A549 (cell line): ENCODE results near the gene TP53BP1. TPM values are rescaled to one million over a fixed set of nuclear protein-coding genes. Genes with fewer than 3 reads are reported as not detected.

Experiments used
- ATAC-seq, 2 experiments: fragments of 200-7000 bp in 1 of 2; fragments of >200 bp in 1 of 2; cut with Nextera tagmentation in 1 of 2; cut with Tn5 transposase in 1 of 2; 3 replicates each; pipeline versions ENCODE4 v1.8.0 to v1.9.1; 2018 to 2020; ENCODE audit warnings: mild to moderate bottlenecking in 1 of 2, moderate library complexity in 1 of 2
- CTCF ChIA-PET: fragments of 300-600 bp; sonication (Branson Sonifier 250); formaldehyde crosslinking; extraction: SDS; loops from one replicate; lab custom pipeline; 2021; ENCODE audit warnings: antibody characterized with exemption, inconsistent platforms; lab: Yijun Ruan, JAX
- POLR2A ChIA-PET: fragments of 350-600 bp; formaldehyde crosslinking; extraction: SDS; loops from one replicate; lab custom pipeline; 2021; ENCODE audit warnings: antibody characterized with exemption, inconsistent platforms; lab: Yijun Ruan, JAX
- DNase-seq, 2 experiments: peaks; one replicate each; pipeline versions ENCODE4 v3.0.0 to v3.0.0-alpha.2; 2011 to 2016; ENCODE audit warnings: low read depth in 1 of 2, low spot score in 1 of 2
- FAIRE-seq: peaks from 2 replicates; lab custom pipeline; 2011; peaks lifted over from hg19 to GRCh38; lab: Jason Lieb, UNC
- H3K27ac ChIP-seq, 2 experiments: fragments of >200 bp; sonication (Bioruptor Twin); formaldehyde crosslinking; 3 replicates each; pipeline ENCODE4 v1.5.1; 2016 to 2017
- H3K4me1 ChIP-seq: fragments of >200 bp; sonication (Bioruptor Twin); formaldehyde crosslinking; 3 replicates; pipeline ENCODE4 v1.6.1; 2016
- H3K4me2 ChIP-seq: fragments of >200 bp; sonication (Bioruptor Twin); formaldehyde crosslinking; 3 replicates; pipeline ENCODE4 v1.6.1; 2016
- H3K4me3 ChIP-seq: fragments of >200 bp; sonication (Bioruptor Twin); formaldehyde crosslinking; 3 replicates; pipeline ENCODE4 v1.5.1; 2016
- H3K9me3 ChIP-seq: fragments of >200 bp; sonication (Bioruptor Twin); formaldehyde crosslinking; 3 replicates; pipeline ENCODE4 v1.6.1; 2016
- BHLHE40 ChIP-seq: IDR thresholded peaks from 2 replicates; pipeline ENCODE4 v1.6.1; 2012; ENCODE audit warnings: low read depth, low read length, inconsistent platforms
- CBX2 ChIP-seq: fragments of 200-600 bp; sonication (generic); IDR thresholded peaks from 2 replicates; pipeline ENCODE4 v1.6.1; 2016; ENCODE audit warnings: low read depth, mild to moderate bottlenecking, borderline replicate concordance
- CEBPB ChIP-seq, 2 experiments: fragments of >200 bp in 1 of 2; sonication (Bioruptor Twin) in 1 of 2; formaldehyde crosslinking in 1 of 2; IDR thresholded peaks; 2 replicates each; pipeline ENCODE4 v1.6.1; 2012 to 2016
- CTCF ChIP-seq: fragments of >200 bp; sonication (Bioruptor Twin); formaldehyde crosslinking; IDR thresholded peaks from 3 replicates; pipeline ENCODE4 v1.5.1; 2016
- EHMT2 ChIP-seq: fragments of 200-600 bp; sonication (generic); IDR thresholded peaks from 2 replicates; pipeline ENCODE4 v1.6.1; 2016; ENCODE audit warnings: antibody characterized with exemption, low read depth, mild to moderate bottlenecking, moderate library complexity
- ELK1 ChIP-seq: fragments of 150-350 bp; IDR thresholded peaks from 2 replicates; pipeline ENCODE4 v1.6.1; 2014; ENCODE audit warnings: low read depth, mild to moderate bottlenecking, low read length
- EP300 ChIP-seq, 2 experiments: fragments of >200 bp; sonication (Bioruptor Twin); formaldehyde crosslinking; IDR thresholded peaks; 2 replicates in 1 of 2; 3 replicates in 1 of 2; pipeline ENCODE4 v1.6.1; 2016 to 2017
- GATA3 ChIP-seq: IDR thresholded peaks from 2 replicates; pipeline ENCODE4 v1.6.1; 2012; ENCODE audit warnings: borderline replicate concordance
- HDAC2 ChIP-seq: fragments of 200-600 bp; sonication (generic); IDR thresholded peaks from 2 replicates; pipeline ENCODE4 v1.6.1; 2016
- HEYL ChIP-seq: fragments of 250-450 bp; sonication (Bioruptor Pico); IDR thresholded peaks from 2 replicates; pipeline ENCODE4 v1.8.0; 2021; ENCODE audit warnings: mild to moderate bottlenecking, moderate library complexity
- HOXA7 ChIP-seq: fragments of 250-450 bp; sonication (Bioruptor Pico); IDR thresholded peaks from 2 replicates; pipeline ENCODE4 v1.5.0; 2020; ENCODE audit warnings: mild to moderate bottlenecking, moderate library complexity
- HOXB5 ChIP-seq: fragments of 250-450 bp; sonication (Bioruptor Pico); IDR thresholded peaks from 2 replicates; pipeline ENCODE4 v1.5.0; 2020; ENCODE audit warnings: mild to moderate bottlenecking, moderate library complexity
- JUN ChIP-seq, 2 experiments: fragments of >200 bp; sonication (Bioruptor Twin); formaldehyde crosslinking; IDR thresholded peaks; 2 replicates in 1 of 2; 3 replicates in 1 of 2; pipeline ENCODE4 v1.6.1; 2016 to 2017
- JUNB ChIP-seq: fragments of >200 bp; sonication (Bioruptor Twin); formaldehyde crosslinking; IDR thresholded peaks from 2 replicates; pipeline ENCODE4 v1.6.1; 2016
- MYC ChIP-seq: IDR thresholded peaks from 2 replicates; pipeline ENCODE4 v1.6.1; 2012; ENCODE audit warnings: mild to moderate bottlenecking, inconsistent platforms, low read length, improper control_type of control experiment, borderline replicate concordance
- NPAS2 ChIP-seq: fragments of 250-450 bp; sonication (Bioruptor Pico); IDR thresholded peaks from 2 replicates; pipeline ENCODE4 v1.8.0; 2022; ENCODE audit warnings: mild to moderate bottlenecking, moderate library complexity, borderline replicate concordance
- PHF8 ChIP-seq: fragments of 200-600 bp; sonication (generic); IDR thresholded peaks from 2 replicates; pipeline ENCODE4 v1.6.1; 2016; ENCODE audit warnings: low read depth, mild to moderate bottlenecking, antibody characterized with exemption, moderate library complexity, borderline replicate concordance
- RAD21 ChIP-seq, 2 experiments: fragments of >200 bp in 1 of 2; sonication (Bioruptor Twin) in 1 of 2; formaldehyde crosslinking in 1 of 2; IDR thresholded peaks in 1 of 2; conservative IDR thresholded peaks in 1 of 2; 2 replicates in 1 of 2; 3 replicates in 1 of 2; pipeline ENCODE4 v1.6.1; 2012 to 2018; ENCODE audit warnings: inconsistent platforms in 1 of 2
- RARB ChIP-seq: fragments of 250-450 bp; sonication (Bioruptor Pico); IDR thresholded peaks from 2 replicates; pipeline ENCODE4 v1.8.0; 2021; ENCODE audit warnings: mild to moderate bottlenecking, moderate library complexity
- RFX5 ChIP-seq: fragments of 450-650 bp; IDR thresholded peaks from 2 replicates; pipeline ENCODE4 v1.7.1; 2014; ENCODE audit warnings: antibody characterized with exemption, mild to moderate bottlenecking, moderate library complexity
- RNF2 ChIP-seq: fragments of 200-600 bp; sonication (generic); IDR thresholded peaks from 2 replicates; pipeline ENCODE4 v1.6.1; 2016; ENCODE audit warnings: low read depth, mild to moderate bottlenecking, antibody characterized with exemption, moderate library complexity, borderline replicate concordance
- TP53 ChIP-seq: fragments of 250-450 bp; sonication (Bioruptor Pico); IDR thresholded peaks from 2 replicates; pipeline ENCODE4 v1.5.0; 2021; ENCODE audit warnings: mild to moderate bottlenecking, moderate library complexity
- ZSCAN20 ChIP-seq: fragments of 250-450 bp; sonication (Bioruptor Pico); IDR thresholded peaks from 2 replicates; pipeline ENCODE4 v1.8.0; 2022; ENCODE audit warnings: mild to moderate bottlenecking, moderate library complexity
- whole genome bisulfite sequencing: methylation state at CpG from one replicate; pipeline ENCODE4 v1.1.6; 2017; ENCODE audit errors: missing lambda C conversion rate; 5-methylcytosine and 5-hydroxymethylcytosine counted together
- polyA plus RNA-seq, 4 experiments: library from polyadenylated mRNA; depleted of rRNA in 3 of 4; stranded (reverse); fragments of >200 nt; fragmentation: RNase III in 1 of 4; extraction: RNeasy Plus Mini Kit Qiagen cat#74134 plus additional on column Dnase treatment in 1 of 4; gene quantifications; 2 replicates in 3 of 4; 3 replicates in 1 of 4; pipeline ENCODE4 v1.2.3, GENCODE V29; 2011 to 2017
- TF ChIP-seq, protein P1 (sequence below): fragments of 450-650 bp; IDR thresholded peaks from 2 replicates; pipeline ENCODE4 v1.6.1; 2014; ENCODE audit warnings: antibody characterized with exemption
- TF ChIP-seq, protein P2 (sequence below): IDR thresholded peaks from 2 replicates; pipeline ENCODE4 v1.6.1; 2012

The TP53BP1 gene
- polyA plus RNA-seq, 2 of the 4 experiments (the other 2 are of a cell fraction): 25.0 to 49.8 TPM

- Histone ChIP-seq H3K4me2 (no peak overlapping the region), H3K9me3 (no peaks in the 10 kb centered on the region), H3K27ac (no peak overlapping the region), H3K4me3 (no peak overlapping the region), H3K4me1 (no peaks in the 10 kb centered on the region)
- CTCF ChIA-PET: no interaction called here
- TF ChIP-seq RFX5 (no peak), JUN (IDR thresholded peaks at IDR 0.05) (no peak), RNF2 (no peak), ELK1 (no peak), HEYL (CRISPR knock-in tag) (no peak), HDAC2 (no peak), EP300 (IDR thresholded peaks at IDR 0.05) (no peak), CEBPB (IDR thresholded peaks at IDR 0.05) (no peak), HOXB5 (no peak), NPAS2 (CRISPR knock-in tag) (no peak), CBX2 (no peak), EHMT2 (no peak), GATA3 (no peak), MYC (no peak), HOXA7 (CRISPR knock-in tag) (no peak), CTCF (no peak), JUNB (no peak), ZSCAN20 (CRISPR knock-in tag) (no peak), TP53 (CRISPR knock-in tag) (no peak)
- TF ChIP-seq, protein P1, sequence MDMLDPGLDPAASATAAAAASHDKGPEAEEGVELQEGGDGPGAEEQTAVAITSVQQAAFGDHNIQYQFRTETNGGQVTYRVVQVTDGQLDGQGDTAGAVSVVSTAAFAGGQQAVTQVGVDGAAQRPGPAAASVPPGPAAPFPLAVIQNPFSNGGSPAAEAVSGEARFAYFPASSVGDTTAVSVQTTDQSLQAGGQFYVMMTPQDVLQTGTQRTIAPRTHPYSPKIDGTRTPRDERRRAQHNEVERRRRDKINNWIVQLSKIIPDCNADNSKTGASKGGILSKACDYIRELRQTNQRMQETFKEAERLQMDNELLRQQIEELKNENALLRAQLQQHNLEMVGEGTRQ: no peak
- FAIRE-seq: no peak
- WGBS: 95% methylated on average over 4 of the region's 4 CpGs
- POLR2A ChIA-PET: interaction anchor here (0.6 kb wide), 1 partner anchor 289 kb away, joined by 6 read pairs; no protein-coding TSS in a partner anchor
- no peak for DNase-seq
- no peak for ATAC-seq
These were observed 110.6 kb downstream of the TP53BP1 start for GRCh38 chr15:43382310-43382709.

DNA sequence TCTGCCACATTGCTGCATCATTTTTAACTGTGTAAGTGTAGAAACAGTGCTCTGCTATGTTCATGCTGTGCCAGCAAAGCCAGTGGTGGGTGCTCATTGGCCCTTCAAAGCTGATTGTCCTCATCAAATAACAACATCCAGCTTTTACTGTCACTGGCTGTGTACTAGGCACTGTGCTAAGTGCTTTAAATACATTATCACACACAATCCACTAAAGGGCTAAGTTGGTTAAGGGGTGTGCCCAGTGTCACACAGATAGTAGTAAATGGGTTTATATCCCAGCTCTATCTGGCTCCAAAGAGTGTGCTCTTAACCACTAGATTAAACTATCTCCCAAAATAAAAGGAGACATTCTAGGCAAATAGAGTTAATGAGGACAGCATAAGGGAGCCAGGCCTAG, 114.4 kb downstream of the TP53BP1 start:
- TF ChIP-seq CEBPB (IDR thresholded peaks at IDR 0.05) (no peak), BHLHE40 (no peak), HEYL (CRISPR knock-in tag) (no peak)
- ChIA-PET POLR2A (no interaction called here), CTCF (no interaction called here)
- Histone ChIP-seq H3K4me1 (no peaks in the 10 kb centered on the region), H3K4me3 (no peak overlapping the region), H3K9me3 (no peaks in the 10 kb centered on the region), H3K27ac (no peak overlapping the region), H3K4me2 (no peak overlapping the region)
- no peak for FAIRE-seq
- no peak for ATAC-seq
- DNase-seq: no peak

DNA sequence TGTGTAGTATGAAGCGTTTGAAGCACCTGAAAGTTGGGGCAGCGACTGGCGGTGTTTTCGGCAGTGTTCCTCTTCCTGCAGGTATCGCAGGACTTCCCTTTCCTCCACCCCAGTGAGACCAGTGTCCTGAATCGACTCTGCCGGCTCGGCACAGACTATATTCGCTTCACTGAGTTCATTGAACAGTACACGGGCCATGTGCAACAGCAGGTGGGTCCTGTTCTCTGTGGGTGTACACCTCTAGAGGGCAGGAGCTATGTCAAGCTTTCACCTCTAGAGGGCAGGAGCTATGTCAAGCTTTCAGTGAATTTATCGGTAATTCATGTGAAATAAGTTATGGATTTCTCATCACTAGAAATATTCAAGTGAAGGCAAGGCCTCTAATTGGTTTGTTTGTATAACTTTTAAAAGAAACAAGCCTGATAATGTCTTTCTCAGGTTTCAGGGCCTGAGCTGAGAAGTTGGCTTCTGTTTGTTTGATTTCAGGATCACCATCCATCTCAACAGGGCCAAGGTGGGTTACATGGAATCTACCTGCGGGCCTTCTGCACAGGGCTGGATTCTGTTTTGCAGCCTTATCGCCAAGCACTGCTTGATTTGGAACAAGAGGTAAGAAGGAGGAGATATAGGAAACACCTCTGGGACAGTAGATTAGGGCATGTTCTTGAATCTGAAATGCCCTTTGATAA, 116.8 kb downstream of the TP53BP1 start:
- DNase-seq (peak; percentile 25 to 37), ATAC-seq (peak in 1 of 2 experiments; percentile 73; a peak in 4 of 6 replicates), FAIRE-seq (no peak)
- POLR2A ChIA-PET: no interaction called here
- H3K4me3 ChIP-seq: no peak overlapping the region
- 83% methylated on average over 13 of the region's 13 CpGs for WGBS
- TF ChIP-seq RAD21 (conservative IDR thresholded peaks at IDR 0.05 in 1 of 2, IDR thresholded peaks at IDR 0.05 in 1 of 2) (0 out of 5 replicates have a peak, but pooled peaks of 1 of the 2 experiments have one; percentile 8), CTCF (peak; percentile 53), RARB (CRISPR knock-in tag) (no peak), PHF8 (no peak)
- TF ChIP-seq, protein P2, sequence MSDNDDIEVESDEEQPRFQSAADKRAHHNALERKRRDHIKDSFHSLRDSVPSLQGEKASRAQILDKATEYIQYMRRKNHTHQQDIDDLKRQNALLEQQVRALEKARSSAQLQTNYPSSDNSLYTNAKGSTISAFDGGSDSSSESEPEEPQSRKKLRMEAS: no peak
- CTCF ChIA-PET: interaction anchor here (0.6 to 1.6 kb wide), 3 partner anchors 12 to 41 kb away, joined by 4 to 10 read pairs (median 5); no protein-coding TSS in a partner anchor
- H3K9me3 ChIP-seq: no peaks in the 10 kb centered on the region
- no peak overlapping the region for H3K27ac ChIP-seq
- H3K4me1 ChIP-seq: peaks cover 8% of the 10 kb centered on the region; the same call in 2 of the 3 replicates
- no peak overlapping the region for H3K4me2 ChIP-seq
